ENCODE measurements around the gene SCN1B.
"Not testable (repeated sequence)": the region's sequence is repeated elsewhere in the genome, so short reads cannot be mapped to it uniquely, and the experiment has no call there.

The SCN1B gene

DNA sequence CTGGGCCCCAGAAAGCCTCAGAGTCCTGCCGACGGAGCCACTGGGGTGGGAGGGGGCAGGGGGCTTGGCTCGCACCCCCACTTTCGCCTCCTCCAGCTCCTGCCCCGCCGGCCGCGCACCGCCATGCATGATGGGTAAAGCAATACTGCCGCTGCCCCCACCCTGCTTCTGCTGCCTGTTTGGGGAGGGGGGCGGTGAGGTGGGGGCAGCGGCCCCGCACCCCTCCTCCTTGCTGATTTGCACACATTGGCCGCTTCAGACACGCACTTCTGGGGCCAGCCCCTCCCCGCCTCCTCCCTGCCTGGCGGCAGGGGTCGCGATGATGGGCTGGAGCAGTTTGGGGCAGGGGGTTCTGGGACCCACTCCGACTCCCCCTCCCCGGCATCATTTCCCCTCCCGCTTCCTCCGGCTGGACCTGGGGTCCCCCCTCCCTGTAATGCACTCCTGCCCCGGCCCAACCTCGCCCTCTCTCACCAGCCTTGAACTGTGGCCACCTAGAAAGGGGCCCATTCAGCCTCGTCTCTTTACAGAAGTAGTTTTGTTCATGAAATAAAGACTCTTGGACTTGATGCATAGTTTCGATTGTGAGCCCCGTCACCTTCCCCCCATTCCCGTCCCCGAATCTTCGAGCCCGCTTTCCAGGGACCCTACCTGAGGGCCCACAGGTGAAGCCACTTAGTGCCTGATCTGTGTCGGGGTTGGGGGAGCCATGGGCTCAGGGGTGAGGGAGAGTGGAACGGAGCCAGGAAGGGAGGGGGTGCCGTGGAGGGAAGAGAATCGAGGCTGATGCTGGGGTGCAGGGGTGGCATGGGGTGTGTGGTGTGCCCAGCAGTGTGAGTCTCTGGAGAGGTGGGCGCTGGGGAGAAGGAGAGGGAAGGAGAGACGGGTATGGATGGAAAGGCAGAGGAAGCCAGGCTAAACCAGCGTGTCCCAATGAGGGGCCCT, 9.9 kb downstream of the SCN1B start:
- DNase-seq = no peak

- DNase-seq = peak; percentile 26
Observed at GRCh38 chr19:35040826-35041547, 10.7 kb downstream of the SCN1B start.

DNA sequence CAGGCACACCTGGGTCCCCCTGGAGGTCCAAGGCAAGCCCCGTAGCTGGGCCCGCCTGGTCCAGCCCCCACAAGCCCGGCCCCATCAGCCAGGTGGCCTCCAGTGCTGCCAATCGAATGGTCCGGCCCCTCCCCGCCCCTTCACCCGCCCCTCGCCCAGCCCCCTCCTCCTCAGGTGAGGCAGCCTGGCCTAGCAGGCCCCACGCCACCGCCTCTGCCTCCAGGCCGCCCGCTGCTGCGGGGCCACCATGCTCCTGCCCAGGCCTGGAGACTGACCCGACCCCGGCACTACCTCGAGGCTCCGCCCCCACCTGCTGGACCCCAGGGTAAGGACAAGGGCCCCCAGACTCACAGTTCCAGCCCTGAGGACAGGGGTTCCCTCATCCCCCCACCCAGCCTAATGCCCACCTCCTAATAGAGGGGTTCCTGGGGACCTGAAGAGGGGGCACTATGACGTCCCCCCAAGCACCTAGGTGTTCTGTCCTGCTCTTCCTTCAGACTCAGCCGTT, 11.3 kb downstream of the SCN1B start, which contains the start of gene HPN:
Gene HPN (plus strand): TSS at position 174 of the 508 bp plus-strand sequence. CDS start 786 bp downstream, outside the sequence.
- DNase-seq = no peak

DNA sequence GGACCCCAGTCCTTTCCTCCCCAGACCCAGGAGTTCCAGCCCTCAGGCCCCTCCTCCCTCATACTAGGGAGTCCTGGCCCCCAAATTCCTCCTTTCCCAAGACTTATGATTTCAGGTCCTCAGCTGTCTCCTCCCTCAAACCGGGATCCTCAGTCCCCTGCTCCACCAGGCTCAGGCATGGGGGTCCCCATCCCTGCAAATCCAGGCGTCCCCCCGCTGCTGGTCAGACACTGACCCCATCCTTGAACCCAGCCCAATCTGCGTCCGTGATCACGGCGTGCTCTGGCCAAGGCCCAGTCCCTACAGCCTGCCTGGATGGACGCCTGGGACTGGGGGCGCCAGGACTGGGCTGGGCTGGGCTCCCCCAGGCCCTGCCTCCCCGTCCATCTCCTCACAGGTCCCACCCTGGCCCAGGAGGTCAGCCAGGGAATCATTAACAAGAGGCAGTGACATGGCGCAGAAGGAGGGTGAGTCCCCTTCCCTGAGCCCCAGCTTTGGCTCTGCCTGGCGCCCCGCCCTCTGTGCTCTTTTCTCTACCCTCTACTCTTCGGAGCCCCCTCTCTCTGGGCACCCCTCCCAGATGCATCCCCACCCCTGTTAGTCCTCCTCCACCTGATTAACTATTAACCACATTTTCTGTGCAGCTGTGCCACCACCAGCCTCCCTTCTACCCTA, 11.9 kb downstream of the SCN1B start:
- no peak for DNase-seq

- DNase-seq = no peak
Observed at GRCh38 chr19:35042954-35043604, 12.8 kb downstream of the SCN1B start.

DNA sequence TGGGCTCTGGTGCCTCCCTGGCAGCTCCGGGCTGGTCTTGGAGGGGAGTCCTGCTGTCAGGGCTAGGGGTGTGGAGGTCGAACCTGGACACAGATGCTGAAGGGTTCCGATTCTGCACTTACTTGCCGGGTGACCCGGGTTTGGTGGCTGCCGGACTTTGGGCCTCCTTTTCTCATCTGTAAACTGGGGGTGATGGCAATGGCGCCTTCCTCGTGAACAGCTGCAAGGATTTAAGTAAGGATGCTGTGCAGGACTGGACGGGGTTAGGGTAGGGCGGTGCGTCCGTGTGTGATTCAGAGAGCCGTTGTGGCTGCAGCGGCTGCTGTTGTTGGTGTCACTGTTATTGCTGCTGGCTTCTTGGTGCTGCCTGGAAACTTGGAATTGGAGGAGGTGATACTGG, 13.6 kb downstream of the SCN1B start:
- DNase-seq = no peak

DNA sequence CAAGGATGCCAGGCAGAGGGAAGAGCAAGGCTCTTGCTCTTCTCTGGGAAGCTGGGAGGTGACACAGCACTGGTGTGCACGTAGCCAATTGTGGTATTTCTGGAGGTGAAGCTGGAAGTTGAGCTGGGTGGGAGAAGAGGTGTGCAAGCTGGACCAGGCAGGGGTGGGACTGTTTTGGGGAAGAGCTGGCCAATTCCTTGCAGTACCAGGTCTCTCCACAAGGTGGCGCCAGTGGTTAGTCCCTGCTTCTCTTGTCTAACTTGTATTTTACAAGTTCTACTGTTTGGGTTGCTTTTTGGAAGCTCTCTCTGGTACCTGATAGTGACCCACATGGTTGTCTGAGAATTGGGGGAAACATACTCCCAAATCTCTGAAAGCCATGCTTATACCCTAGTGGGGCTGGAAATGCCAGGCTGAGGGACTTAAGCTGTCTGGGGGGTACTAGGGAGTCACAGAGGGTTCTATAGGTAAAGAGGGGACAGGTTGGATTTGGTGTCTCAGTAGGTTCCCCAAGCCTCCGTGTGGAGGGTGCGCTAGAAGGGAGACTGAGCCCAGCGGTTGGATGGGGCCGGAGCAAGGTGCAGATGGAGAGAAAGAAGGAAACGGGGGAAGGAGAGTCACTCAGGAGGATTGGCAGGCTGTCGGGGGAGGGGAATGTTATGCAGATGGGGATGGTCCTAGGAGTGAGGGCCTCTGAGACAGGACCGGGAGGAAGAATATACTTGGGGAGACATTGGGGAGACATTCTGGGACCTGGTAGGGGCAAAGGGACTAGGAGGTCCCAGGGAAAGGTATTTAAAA, 14.2 kb downstream of the SCN1B start:
- peak; percentile 25 for DNase-seq

DNA sequence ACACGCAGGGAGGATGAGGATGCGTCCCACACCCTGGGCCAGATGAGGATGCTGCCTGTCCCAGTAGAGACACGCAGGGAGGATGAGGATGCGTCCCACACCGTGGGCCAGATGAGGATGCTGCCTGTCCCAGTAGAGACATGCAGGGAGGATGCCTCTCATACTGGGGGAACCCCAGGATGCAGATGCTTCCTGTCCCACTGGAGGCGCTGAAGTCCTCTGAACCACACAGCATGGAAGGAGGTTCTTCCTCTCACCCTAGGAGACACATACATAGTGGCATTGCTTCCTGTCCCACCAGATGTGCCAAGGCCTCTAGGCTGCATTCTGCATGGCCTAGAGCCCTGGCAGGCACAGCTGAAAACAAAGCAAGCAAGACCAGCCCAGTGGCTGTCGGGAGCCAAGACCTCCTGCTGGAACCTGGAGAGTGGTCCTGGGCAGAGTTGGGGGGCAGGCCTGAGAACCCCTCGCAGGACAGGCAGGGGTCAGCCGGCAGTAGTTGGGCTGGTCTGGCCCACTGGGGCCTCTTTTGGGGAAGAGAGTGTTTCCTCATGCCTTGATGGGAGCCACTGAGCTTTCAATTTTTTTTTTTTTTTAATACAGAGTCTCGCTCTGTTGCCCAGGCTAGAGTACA, 15.5 kb downstream of the SCN1B start:
- peak; percentile 77 for DNase-seq

GRCh38 chr19:35046461-35046860, 16.2 kb downstream of the SCN1B start:
- no peak for DNase-seq

DNA sequence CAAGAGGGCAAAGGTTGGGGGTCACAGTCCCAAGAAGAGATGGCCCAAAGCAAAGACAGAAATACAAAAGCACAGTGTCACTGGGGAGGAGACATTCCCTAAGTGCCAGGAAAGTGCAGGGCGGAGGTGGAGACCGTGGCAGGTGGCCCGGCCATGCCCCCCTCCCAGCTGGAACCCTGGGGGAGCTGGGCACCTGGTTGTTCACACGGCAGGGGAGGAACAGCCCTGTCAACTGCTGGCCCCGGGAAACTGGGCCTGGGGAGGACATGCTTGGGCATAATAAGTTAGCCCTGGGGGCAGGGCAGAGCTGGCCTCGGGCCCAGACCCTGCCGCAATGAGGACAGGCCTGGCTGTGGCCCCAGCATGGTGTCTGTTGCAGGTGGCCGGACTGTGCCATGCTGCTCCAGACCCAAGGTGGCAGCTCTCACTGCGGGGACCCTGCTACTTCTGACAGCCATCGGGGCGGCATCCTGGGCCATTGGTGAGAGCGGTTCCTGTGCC, 18.7 kb downstream of the SCN1B start:
- peak; percentile 73 for DNase-seq

DNA sequence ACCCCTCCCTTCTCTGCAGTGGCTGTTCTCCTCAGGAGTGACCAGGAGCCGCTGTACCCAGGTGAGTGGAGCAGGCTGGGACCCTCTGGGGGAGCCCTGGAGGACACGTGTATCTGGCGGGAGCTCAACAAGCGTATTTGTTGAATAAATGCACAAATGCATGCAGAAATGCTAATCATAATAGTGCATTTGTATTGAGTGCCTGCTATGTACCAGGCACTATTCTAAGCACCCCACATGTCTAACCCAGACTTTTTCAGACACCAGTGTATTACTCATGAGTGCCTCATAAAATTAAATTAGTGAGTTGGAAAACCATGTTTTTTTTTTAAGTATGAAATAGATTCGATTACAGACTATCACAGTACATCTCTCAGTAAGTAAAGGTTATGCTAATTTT, 19.2 kb downstream of the SCN1B start:
- no peak for DNase-seq

GRCh38 chr19:35050662-35051061, 20.4 kb downstream of the SCN1B start:
- not testable (repeated sequence) for DNase-seq

GRCh38 chr19:35051268-35051667, 21.0 kb downstream of the SCN1B start:
- DNase-seq = not testable (repeated sequence)

GRCh38 chr19:35051796-35052195, 21.5 kb downstream of the SCN1B start:
- DNase-seq = no peak

DNA sequence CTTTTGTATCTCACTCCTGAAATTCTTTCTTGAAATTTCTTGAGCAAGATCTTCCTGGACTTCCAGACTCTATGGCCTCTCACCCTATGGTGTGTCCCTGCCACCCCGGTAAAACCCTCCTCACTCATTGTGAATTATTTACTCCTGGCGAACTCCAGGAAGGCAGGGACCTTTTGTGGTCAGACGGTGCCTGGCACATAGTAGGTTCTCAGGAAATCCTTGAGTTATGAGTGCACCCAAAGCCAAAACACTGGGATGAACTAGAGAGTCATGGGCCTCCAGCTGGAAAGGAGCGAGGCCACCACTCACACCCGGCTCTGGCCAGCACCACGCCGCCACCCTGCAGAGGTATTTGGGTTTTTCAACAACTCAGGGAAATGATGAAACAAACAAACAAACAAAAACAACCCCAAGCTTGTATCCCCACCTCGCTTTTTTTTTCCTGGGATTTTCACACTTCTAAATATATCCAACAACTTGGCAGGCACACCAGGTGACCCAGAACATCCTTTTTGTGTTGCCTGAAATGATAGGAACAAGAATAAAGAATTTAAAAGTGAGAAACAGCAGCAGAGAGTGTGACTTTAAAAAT, 22.4 kb downstream of the SCN1B start:
- no peak for DNase-seq

- DNase-seq = no peak
Observed at GRCh38 chr19:35053667-35054293, 23.5 kb downstream of the SCN1B start.

- no peak for DNase-seq
Observed at GRCh38 chr19:35054626-35055025, 24.4 kb downstream of the SCN1B start.

- peak; percentile 55 for DNase-seq
Observed at GRCh38 chr19:35055715-35056179, 25.5 kb downstream of the SCN1B start.

- no peak for DNase-seq
Observed at GRCh38 chr19:35056513-35057063, 26.3 kb downstream of the SCN1B start.

GRCh38 chr19:35058370-35058769, 28.1 kb downstream of the SCN1B start:
- DNase-seq = no peak
